MV-4-11 (cell line): ENCODE measurements around the gene AAK1.
"Not testable (repeated sequence)": the region's sequence is repeated elsewhere in the genome, so short reads cannot be mapped to it uniquely, and the experiment has no call there.

ENCODE experiments used
- DNase-seq: peaks from one replicate; lab custom pipeline; 2025; lab: John Stamatoyannopoulos, UW

AAK1 gene

GRCh38 chr2:69600425-69600824, 43.1 kb downstream of the AAK1 start:
- no peak for DNase-seq

- no peak for DNase-seq
These were observed 45.5 kb downstream of the AAK1 start for GRCh38 chr2:69597843-69598610.

- no peak for DNase-seq
These were observed 46.4 kb downstream of the AAK1 start for GRCh38 chr2:69597105-69597504.

GRCh38 chr2:69594341-69594740, 49.2 kb downstream of the AAK1 start:
- DNase-seq, result no peak

GRCh38 chr2:69592511-69592910, 51.0 kb downstream of the AAK1 start:
- DNase-seq, result no peak

- no peak for DNase-seq
These were observed 53.4 kb downstream of the AAK1 start for GRCh38 chr2:69589973-69590652.

- no peak for DNase-seq
These were observed 54.6 kb downstream of the AAK1 start for GRCh38 chr2:69588945-69589344.

- no peak for DNase-seq
These were observed 55.1 kb downstream of the AAK1 start for GRCh38 chr2:69588403-69588802.

- no peak for DNase-seq
These were observed 57.5 kb downstream of the AAK1 start for GRCh38 chr2:69585855-69586555.

- DNase-seq, result no peak
These were observed 59.2 kb downstream of the AAK1 start for GRCh38 chr2:69584127-69584889.

GRCh38 chr2:69583321-69583833, 60.2 kb downstream of the AAK1 start:
- no peak for DNase-seq

GRCh38 chr2:69582582-69583176, 60.9 kb downstream of the AAK1 start:
- DNase-seq, result peak; percentile 33

- DNase-seq, result peak; percentile 64
These were observed 61.6 kb downstream of the AAK1 start for GRCh38 chr2:69581774-69582581.

GRCh38 chr2:69580486-69580885, 63.1 kb downstream of the AAK1 start:
- DNase-seq, result no peak

- DNase-seq, result no peak
These were observed 64.0 kb downstream of the AAK1 start for GRCh38 chr2:69579536-69579935.

- DNase-seq, result no peak
These were observed 65.4 kb downstream of the AAK1 start for GRCh38 chr2:69578198-69578540.

GRCh38 chr2:69577467-69578197, 65.9 kb downstream of the AAK1 start:
- peak; percentile 36 for DNase-seq

GRCh38 chr2:69576880-69577279, 66.7 kb downstream of the AAK1 start:
- peak; percentile 34 for DNase-seq

GRCh38 chr2:69575926-69576325, 67.6 kb downstream of the AAK1 start:
- DNase-seq, result peak; percentile 23

GRCh38 chr2:69575371-69575770, 68.2 kb downstream of the AAK1 start:
- DNase-seq, result not testable (repeated sequence)
